ENCODE measurements around the gene SWT1.

SWT1 gene

GRCh38 chr1:185237661-185238060, 80.7 kb downstream of the SWT1 start:
- TF ChIP-seq POLR2AphosphoS5 (IDR thresholded peaks at IDR 0.05; ENCODE audit: low read depth), result no peak
- no peak for TF ChIP-seq CTCF (IDR thresholded peaks at IDR 0.05; ENCODE audit: insufficient read depth, low read length)
- no peak for TF ChIP-seq REST (IDR thresholded peaks at IDR 0.05; ENCODE audit: insufficient replicate concordance, low read depth)
- no peak for TF ChIP-seq SPI1 (IDR thresholded peaks at IDR 0.05; ENCODE audit: borderline replicate concordance, low read depth)
- no peak for TF ChIP-seq GABPA (IDR thresholded peaks at IDR 0.05; ENCODE audit: low read depth)
- Histone ChIP-seq H3K4me3 (replicated peaks; ENCODE audit: insufficient read depth, low read length) (no peak overlapping the region), H3K27me3 (ENCODE audit: insufficient read depth, poor library complexity, severe bottlenecking) (no peaks in the 10 kb centered on the region), H3K27ac (replicated peaks) (no peak overlapping the region)
- no peak for DNase-seq (ENCODE audit: low read depth in 1 of 2, low spot score in 1 of 2)

GRCh38 chr1:185238447-185238846, 81.5 kb downstream of the SWT1 start:
- Histone ChIP-seq H3K27me3 (ENCODE audit: insufficient read depth, poor library complexity, severe bottlenecking) (no peaks in the 10 kb centered on the region), H3K27ac (replicated peaks) (no peak overlapping the region), H3K4me3 (replicated peaks; ENCODE audit: insufficient read depth, low read length) (no peak overlapping the region)
- DNase-seq (ENCODE audit: low read depth in 1 of 2, low spot score in 1 of 2), result no peak
- TF ChIP-seq SPI1 (IDR thresholded peaks at IDR 0.05; ENCODE audit: borderline replicate concordance, low read depth) (no peak), GABPA (IDR thresholded peaks at IDR 0.05; ENCODE audit: low read depth) (no peak), CTCF (IDR thresholded peaks at IDR 0.05; ENCODE audit: insufficient read depth, low read length) (no peak), POLR2AphosphoS5 (IDR thresholded peaks at IDR 0.05; ENCODE audit: low read depth) (no peak), REST (IDR thresholded peaks at IDR 0.05; ENCODE audit: insufficient replicate concordance, low read depth) (no peak)

GRCh38 chr1:185239861-185240260, 82.9 kb downstream of the SWT1 start:
- Histone ChIP-seq H3K27ac (replicated peaks) (no peak overlapping the region), H3K4me3 (replicated peaks; ENCODE audit: insufficient read depth, low read length) (no peak overlapping the region), H3K27me3 (ENCODE audit: insufficient read depth, poor library complexity, severe bottlenecking) (no peaks in the 10 kb centered on the region)
- no peak for DNase-seq (ENCODE audit: low read depth in 1 of 2, low spot score in 1 of 2)
- TF ChIP-seq GABPA (IDR thresholded peaks at IDR 0.05; ENCODE audit: low read depth), result no peak
- no peak for TF ChIP-seq SPI1 (IDR thresholded peaks at IDR 0.05; ENCODE audit: borderline replicate concordance, low read depth)
- TF ChIP-seq CTCF (IDR thresholded peaks at IDR 0.05; ENCODE audit: insufficient read depth, low read length), result no peak
- no peak for TF ChIP-seq REST (IDR thresholded peaks at IDR 0.05; ENCODE audit: insufficient replicate concordance, low read depth)
- TF ChIP-seq POLR2AphosphoS5 (IDR thresholded peaks at IDR 0.05; ENCODE audit: low read depth), result no peak
